ENCODE measurements around the gene NR4A2.

The NR4A2 gene

GRCh38 chr2:156346731-156347130 is 14.2 kb upstream of the NR4A2 start:
- TF ChIP-seq, protein P1, sequence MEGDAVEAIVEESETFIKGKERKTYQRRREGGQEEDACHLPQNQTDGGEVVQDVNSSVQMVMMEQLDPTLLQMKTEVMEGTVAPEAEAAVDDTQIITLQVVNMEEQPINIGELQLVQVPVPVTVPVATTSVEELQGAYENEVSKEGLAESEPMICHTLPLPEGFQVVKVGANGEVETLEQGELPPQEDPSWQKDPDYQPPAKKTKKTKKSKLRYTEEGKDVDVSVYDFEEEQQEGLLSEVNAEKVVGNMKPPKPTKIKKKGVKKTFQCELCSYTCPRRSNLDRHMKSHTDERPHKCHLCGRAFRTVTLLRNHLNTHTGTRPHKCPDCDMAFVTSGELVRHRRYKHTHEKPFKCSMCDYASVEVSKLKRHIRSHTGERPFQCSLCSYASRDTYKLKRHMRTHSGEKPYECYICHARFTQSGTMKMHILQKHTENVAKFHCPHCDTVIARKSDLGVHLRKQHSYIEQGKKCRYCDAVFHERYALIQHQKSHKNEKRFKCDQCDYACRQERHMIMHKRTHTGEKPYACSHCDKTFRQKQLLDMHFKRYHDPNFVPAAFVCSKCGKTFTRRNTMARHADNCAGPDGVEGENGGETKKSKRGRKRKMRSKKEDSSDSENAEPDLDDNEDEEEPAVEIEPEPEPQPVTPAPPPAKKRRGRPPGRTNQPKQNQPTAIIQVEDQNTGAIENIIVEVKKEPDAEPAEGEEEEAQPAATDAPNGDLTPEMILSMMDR (conservative IDR thresholded peaks at IDR 0.05; ENCODE audit: low read depth, low read length) = no peak
- no peak for DNase-seq (ENCODE audit: low read depth)

DNA sequence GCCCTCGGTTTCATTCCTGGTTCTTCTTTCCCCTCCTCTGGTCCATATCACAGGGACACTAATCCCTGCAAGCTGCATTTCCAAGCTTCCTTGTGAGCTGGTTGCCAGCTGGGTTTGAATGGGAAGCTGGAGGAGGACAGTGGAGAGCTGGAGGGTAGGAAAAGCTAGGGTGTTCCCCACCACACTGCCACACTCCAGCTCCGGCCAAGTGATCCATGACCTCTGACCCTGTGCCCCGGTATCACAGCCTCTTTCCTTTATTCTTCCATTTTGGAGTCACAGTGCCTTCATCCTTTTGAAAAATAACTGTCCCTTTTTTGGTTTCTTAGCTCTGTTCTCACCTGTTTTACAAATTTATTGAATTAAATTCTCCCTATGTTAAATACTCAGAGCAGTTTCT is 13.1 kb upstream of the NR4A2 start:
- H3K4me3 ChIP-seq (ENCODE audit: low read depth, low read length) = no peak overlapping the region
- TF ChIP-seq, protein P1 (conservative IDR thresholded peaks at IDR 0.05; ENCODE audit: low read depth, low read length) = no peak
- no peak for DNase-seq (ENCODE audit: low read depth)

More at GRCh38 chr2:156346731-156347130, 14.2 kb upstream of the NR4A2 start:
- no peak overlapping the region for H3K4me3 ChIP-seq (ENCODE audit: low read depth, low read length)

DNA sequence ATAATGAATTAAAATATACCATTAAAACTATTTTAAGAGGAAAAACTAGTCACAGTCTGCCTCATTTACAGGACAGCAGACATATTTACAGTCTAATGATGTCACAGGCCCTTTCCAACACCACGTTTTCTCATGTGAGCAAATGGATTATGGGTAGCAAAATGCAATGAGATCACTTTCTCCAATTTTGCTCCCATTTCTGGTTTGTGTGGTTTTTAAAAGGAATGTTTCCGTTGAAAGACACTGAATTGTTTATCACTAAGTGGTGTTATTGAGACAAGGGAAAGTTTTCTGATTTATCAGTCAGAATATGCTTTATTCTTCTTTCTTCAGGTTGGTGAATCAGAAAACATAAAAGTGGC is 11.4 kb upstream of the NR4A2 start:
- TF ChIP-seq, protein P1 (conservative IDR thresholded peaks at IDR 0.05; ENCODE audit: low read depth, low read length) = no peak
- no peak for DNase-seq (ENCODE audit: low read depth)
- H3K4me3 ChIP-seq (ENCODE audit: low read depth, low read length) = no peak overlapping the region

- peak overlapping the region; percentile 86 for H3K4me3 ChIP-seq (ENCODE audit: low read depth, low read length)
- TF ChIP-seq, protein P1 (conservative IDR thresholded peaks at IDR 0.05; ENCODE audit: low read depth, low read length) = no peak
- no peak for DNase-seq (ENCODE audit: low read depth)
These were observed 10.8 kb upstream of the NR4A2 start for GRCh38 chr2:156343096-156343939.

- TF ChIP-seq, protein P1 (conservative IDR thresholded peaks at IDR 0.05; ENCODE audit: low read depth, low read length) = no peak
- DNase-seq (ENCODE audit: low read depth) = peak; percentile 94
These were observed 10.0 kb upstream of the NR4A2 start for GRCh38 chr2:156342254-156343095.

GRCh38 chr2:156341452-156342253 is 9.1 kb upstream of the NR4A2 start:
- TF ChIP-seq, protein P1 (conservative IDR thresholded peaks at IDR 0.05; ENCODE audit: low read depth, low read length) = no peak
- peak; percentile 95 for DNase-seq (ENCODE audit: low read depth)
- H3K4me3 ChIP-seq (ENCODE audit: low read depth, low read length) = peak overlapping the region; percentile 86

More at GRCh38 chr2:156342254-156343095, 10.0 kb upstream of the NR4A2 start:
- peak overlapping the region; percentile 86 for H3K4me3 ChIP-seq (ENCODE audit: low read depth, low read length)
